DND-41 (cell line): ENCODE results near the gene TAGLN3.
A peak's percentile ranks its signal among the peaks of the same experiment; 100 is the strongest.

Experiments
- ATAC-seq: fragments of 200-7000 bp; cut with Tn5 transposase; 3 replicates; pipeline ENCODE4 v1.9.1; 2021; ENCODE audit warnings: low read depth; ENCODE audit not compliant: insufficient read depth
- DNase-seq: peaks from one replicate; pipeline ENCODE4 v3.0.0-alpha.2; 2020
- H2AFZ ChIP-seq: 2 replicates; pipeline ENCODE4 v1.6.0; 2012; ENCODE audit warnings: low read depth, low read length
- H3K27ac ChIP-seq: 2 replicates; pipeline ENCODE4 v1.5.1; 2012; ENCODE audit warnings: low read length, inconsistent platforms
- H3K27me3 ChIP-seq: fragments of 200-600 bp; sonication (generic); 2 replicates; pipeline ENCODE4 v1.6.0; 2012; ENCODE audit warnings: low read length, mild to moderate bottlenecking, inconsistent platforms; ENCODE audit not compliant: insufficient read depth, poor library complexity
- H3K36me3 ChIP-seq: 2 replicates; pipeline ENCODE4 v1.5.1; 2012; ENCODE audit warnings: low read length, inconsistent platforms; ENCODE audit not compliant: insufficient read depth
- H3K4me1 ChIP-seq: 2 replicates; pipeline ENCODE4 v1.5.1; 2012; ENCODE audit warnings: mild to moderate bottlenecking, low read length; ENCODE audit not compliant: insufficient read depth
- H3K4me2 ChIP-seq: 2 replicates; pipeline ENCODE4 v1.6.0; 2012; ENCODE audit warnings: mild to moderate bottlenecking, moderate library complexity, low read length, inconsistent platforms; ENCODE audit not compliant: insufficient read depth
- H3K4me3 ChIP-seq, 2 experiments: fragments of 200-600 bp in 1 of 2; shearing (Covaris generic) in 1 of 2; 2 replicates each; pipeline ENCODE4 v1.5.1; 2012 to 2016; ENCODE audit warnings: inconsistent platforms in 2 of 2, low read length in 2 of 2, mild to moderate bottlenecking in 2 of 2, low read depth in 1 of 2, moderate library complexity in 1 of 2
- H3K79me2 ChIP-seq: 2 replicates; pipeline ENCODE4 v1.6.0; 2012; ENCODE audit warnings: low read length, inconsistent platforms; ENCODE audit not compliant: insufficient read depth
- H3K9ac ChIP-seq: 2 replicates; pipeline ENCODE4 v1.6.0; 2012; ENCODE audit warnings: low read depth, mild to moderate bottlenecking, inconsistent platforms, low read length, moderate library complexity
- H3K9me3 ChIP-seq: 2 replicates; pipeline ENCODE4 v1.5.1; 2012; ENCODE audit warnings: low read length, moderate library complexity, mild to moderate bottlenecking, inconsistent platforms; ENCODE audit not compliant: insufficient read depth, severe bottlenecking
- H4K20me1 ChIP-seq: 2 replicates; pipeline ENCODE4 v1.6.0; 2012; ENCODE audit warnings: low read length; ENCODE audit not compliant: insufficient read depth
- EZH2 ChIP-seq: IDR thresholded peaks from 3 replicates; pipeline ENCODE4 v1.6.1; 2012; ENCODE audit warnings: borderline replicate concordance, low read depth, mild to moderate bottlenecking, moderate library complexity, low read length, inconsistent platforms; ENCODE audit not compliant: severe bottlenecking
- TF ChIP-seq, protein P1 (sequence below): IDR thresholded peaks from 2 replicates; pipeline ENCODE4 v1.5.1; 2012; ENCODE audit warnings: borderline replicate concordance, low read length, moderate library complexity, mild to moderate bottlenecking; ENCODE audit not compliant: poor library complexity, severe bottlenecking; ENCODE audit errors: extremely low read depth

TAGLN3 gene

DNA sequence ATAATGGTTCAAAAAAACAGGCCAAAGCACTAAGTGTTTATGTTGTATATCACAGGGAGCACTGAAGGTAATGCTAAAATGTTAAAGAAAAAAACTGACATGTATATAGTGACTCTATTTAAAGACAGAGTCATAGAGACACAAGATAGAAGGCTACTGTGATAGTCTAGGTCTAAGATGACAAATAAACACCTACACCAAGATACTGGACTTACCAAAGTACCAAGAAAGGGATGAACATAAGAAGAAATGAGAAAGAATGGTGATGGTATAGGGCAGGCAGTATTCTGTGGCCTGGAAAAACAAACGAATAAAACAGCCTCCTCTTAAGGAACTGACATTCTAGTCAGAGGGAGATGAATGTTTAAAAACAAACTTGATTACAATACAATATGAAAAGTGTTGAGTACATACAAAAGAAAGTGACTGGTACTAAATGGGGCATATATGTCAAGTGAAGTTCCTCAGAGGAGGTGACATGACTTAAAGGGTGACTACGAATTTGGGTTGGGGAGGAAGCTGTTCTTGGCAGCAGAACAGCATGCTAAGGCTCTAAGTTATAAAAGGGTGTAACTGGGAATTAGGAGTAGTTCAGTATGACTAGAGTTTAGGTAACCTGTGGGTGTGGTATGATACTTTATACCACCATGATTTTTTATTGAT lies 14.0 kb upstream of the TAGLN3 start:
- Histone ChIP-seq H3K36me3 (peaks cover 69% of the 10 kb centered on the region), H2AFZ (no peak overlapping the region), H3K4me3 (no peak overlapping the region), H3K27ac (no peak overlapping the region), H3K9me3 (no peaks in the 10 kb centered on the region), H3K79me2 (peaks cover 68% of the 10 kb centered on the region), H3K4me1 (peaks cover 28% of the 10 kb centered on the region), H4K20me1 (peaks cover 8% of the 10 kb centered on the region; the same call in 1 of the 2 replicates), H3K9ac (no peak overlapping the region), H3K27me3 (no peaks in the 10 kb centered on the region), H3K4me2 (no peak overlapping the region)
- DNase-seq = no peak
- TF ChIP-seq, protein P1, sequence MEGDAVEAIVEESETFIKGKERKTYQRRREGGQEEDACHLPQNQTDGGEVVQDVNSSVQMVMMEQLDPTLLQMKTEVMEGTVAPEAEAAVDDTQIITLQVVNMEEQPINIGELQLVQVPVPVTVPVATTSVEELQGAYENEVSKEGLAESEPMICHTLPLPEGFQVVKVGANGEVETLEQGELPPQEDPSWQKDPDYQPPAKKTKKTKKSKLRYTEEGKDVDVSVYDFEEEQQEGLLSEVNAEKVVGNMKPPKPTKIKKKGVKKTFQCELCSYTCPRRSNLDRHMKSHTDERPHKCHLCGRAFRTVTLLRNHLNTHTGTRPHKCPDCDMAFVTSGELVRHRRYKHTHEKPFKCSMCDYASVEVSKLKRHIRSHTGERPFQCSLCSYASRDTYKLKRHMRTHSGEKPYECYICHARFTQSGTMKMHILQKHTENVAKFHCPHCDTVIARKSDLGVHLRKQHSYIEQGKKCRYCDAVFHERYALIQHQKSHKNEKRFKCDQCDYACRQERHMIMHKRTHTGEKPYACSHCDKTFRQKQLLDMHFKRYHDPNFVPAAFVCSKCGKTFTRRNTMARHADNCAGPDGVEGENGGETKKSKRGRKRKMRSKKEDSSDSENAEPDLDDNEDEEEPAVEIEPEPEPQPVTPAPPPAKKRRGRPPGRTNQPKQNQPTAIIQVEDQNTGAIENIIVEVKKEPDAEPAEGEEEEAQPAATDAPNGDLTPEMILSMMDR = no peak
- no peak for TF ChIP-seq EZH2
- no peak for ATAC-seq

DNA sequence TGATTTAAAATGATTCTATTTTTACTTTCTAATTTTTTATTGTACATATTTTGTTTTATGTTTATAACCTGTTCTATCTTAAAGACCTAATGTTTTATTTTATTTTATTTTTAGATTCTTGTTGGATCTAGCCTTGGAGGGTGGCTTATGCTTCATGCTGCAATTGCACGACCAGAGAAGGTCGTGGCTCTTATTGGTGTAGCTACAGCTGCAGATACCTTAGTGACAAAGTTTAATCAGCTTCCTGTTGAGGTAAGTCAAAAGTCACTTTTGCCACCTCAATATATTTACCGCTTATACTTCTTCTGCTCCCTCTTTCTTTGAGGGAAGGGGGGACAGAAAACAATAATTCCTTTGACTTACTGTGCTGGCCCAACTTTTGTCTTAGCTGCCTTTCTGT lies 11.9 kb upstream of the TAGLN3 start:
- H3K79me2 ChIP-seq = peaks cover 47% of the 10 kb centered on the region
- H3K27ac ChIP-seq = no peak overlapping the region
- H3K9ac ChIP-seq = no peak overlapping the region
- no peak for ATAC-seq
- peaks cover 8% of the 10 kb centered on the region; the same call in 1 of the 2 replicates for H3K4me1 ChIP-seq
- H3K4me3 ChIP-seq = no peak overlapping the region
- H3K9me3 ChIP-seq = no peaks in the 10 kb centered on the region
- peaks cover 4% of the 10 kb centered on the region; the same call in 1 of the 2 replicates for H4K20me1 ChIP-seq
- no peaks in the 10 kb centered on the region for H3K27me3 ChIP-seq
- no peak overlapping the region for H2AFZ ChIP-seq
- H3K4me2 ChIP-seq = no peak overlapping the region
- TF ChIP-seq EZH2 = no peak
- peaks cover 78% of the 10 kb centered on the region for H3K36me3 ChIP-seq
- no peak for DNase-seq

DNA sequence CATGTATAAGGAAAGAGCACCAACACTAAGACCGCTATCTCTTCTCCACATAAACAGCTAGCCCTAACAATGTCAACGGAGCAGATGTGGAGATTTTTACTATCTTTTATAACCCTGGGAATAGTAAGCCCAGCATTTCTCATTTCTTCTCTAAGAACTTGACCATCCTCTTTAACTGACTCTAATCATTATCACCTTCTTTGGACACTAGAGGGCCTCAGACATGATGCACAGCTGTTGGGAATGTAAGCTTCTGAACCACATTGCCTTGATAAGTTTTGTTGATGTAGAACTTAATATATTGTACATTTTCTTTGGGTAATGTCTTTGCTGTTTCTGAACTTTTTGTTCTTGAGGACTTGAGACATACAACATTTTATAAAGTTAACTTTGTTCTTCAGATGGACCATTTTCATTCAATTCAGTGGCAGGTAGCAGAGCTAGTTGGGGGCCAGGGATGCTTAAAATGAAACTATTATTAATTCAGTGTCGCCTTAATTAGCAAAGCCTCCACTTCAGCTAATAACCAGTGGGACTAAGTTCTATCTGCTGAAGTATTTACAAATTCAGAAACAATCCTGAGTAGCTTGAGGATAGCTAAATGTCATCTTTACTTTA lies 9.6 kb upstream of the TAGLN3 start:
- peak; percentile 88 for ATAC-seq
- peaks cover 24% of the 10 kb centered on the region for H3K79me2 ChIP-seq
- H2AFZ ChIP-seq = no peak overlapping the region
- H3K9ac ChIP-seq = no peak overlapping the region
- no peaks in the 10 kb centered on the region for H3K9me3 ChIP-seq
- TF ChIP-seq, protein P1 = peak; percentile 75
- no peak for TF ChIP-seq EZH2
- no peak overlapping the region for H3K4me2 ChIP-seq
- H3K27me3 ChIP-seq = no peaks in the 10 kb centered on the region
- H3K4me3 ChIP-seq = no peak overlapping the region
- DNase-seq = no peak
- 0 out of 2 replicates have a peak, but pooled peaks cover 4% of the 10 kb centered on the region for H4K20me1 ChIP-seq
- peaks cover 75% of the 10 kb centered on the region for H3K36me3 ChIP-seq
- H3K27ac ChIP-seq = no peak overlapping the region
- H3K4me1 ChIP-seq = no peaks in the 10 kb centered on the region

DNA sequence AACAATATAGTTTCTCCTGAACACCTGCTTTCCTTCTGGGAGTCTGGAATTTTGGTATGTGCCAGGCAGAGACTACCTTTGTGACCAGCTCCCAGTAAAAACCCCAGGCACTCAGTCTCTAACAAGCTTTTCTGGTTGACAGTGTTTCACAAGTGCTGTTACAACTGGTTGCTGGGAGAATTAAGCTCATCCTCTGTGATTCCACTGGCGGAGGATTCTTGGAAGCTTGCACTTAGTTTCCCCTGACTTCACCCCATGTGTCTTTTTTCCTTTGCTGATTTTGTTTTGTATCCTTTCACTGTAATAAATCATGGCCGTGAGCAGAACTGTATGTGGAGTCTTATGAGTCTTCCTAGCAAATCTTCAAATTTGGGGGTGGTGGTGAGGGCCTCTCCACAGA lies 5.7 kb upstream of the TAGLN3 start:
- ATAC-seq = no peak
- Histone ChIP-seq H3K4me1 (no peaks in the 10 kb centered on the region), H3K9ac (no peak overlapping the region), H3K79me2 (peaks cover 10% of the 10 kb centered on the region), H3K4me2 (no peak overlapping the region), H4K20me1 (no peaks in the 10 kb centered on the region), H3K9me3 (no peaks in the 10 kb centered on the region), H2AFZ (no peak overlapping the region), H3K36me3 (peaks cover 48% of the 10 kb centered on the region), H3K27ac (no peak overlapping the region), H3K27me3 (no peaks in the 10 kb centered on the region), H3K4me3 (no peak overlapping the region)
- TF ChIP-seq, protein P1 = no peak
- TF ChIP-seq EZH2 = no peak
- no peak for DNase-seq
